SU-DHL-6 (cell line): ENCODE data around the gene S1PR1.

Experiments used
- H2AFZ ChIP-seq: fragments of 200-600 bp; sonication (generic); 2 replicates; pipeline ENCODE4 v1.6.1; 2014; ENCODE audit warnings: low read depth, mild to moderate bottlenecking, moderate library complexity, mixed read lengths, antibody characterized with exemption, low read length; ENCODE audit not compliant: severe bottlenecking
- H3F3A ChIP-seq: fragments of 200-600 bp; shearing (Covaris generic); 2 replicates; pipeline ENCODE4 v1.6.0; 2016; ENCODE audit warnings: antibody characterized with exemption, mild to moderate bottlenecking; ENCODE audit not compliant: insufficient read depth
- H3K27ac ChIP-seq: fragments of 200-600 bp; sonication (generic); 2 replicates; pipeline ENCODE4 v1.5.1; 2016; ENCODE audit warnings: low read depth, mild to moderate bottlenecking, low read length, moderate library complexity, mixed read lengths
- H3K27me3 ChIP-seq: fragments of 200-600 bp; sonication (generic), shearing (Covaris generic); 2 replicates; pipeline ENCODE4 v1.6.0; 2014; ENCODE audit warnings: mild to moderate bottlenecking, low read length
- H3K36me3 ChIP-seq: fragments of 200-600 bp; sonication (generic); 2 replicates; pipeline ENCODE4 v1.6.1; 2014; ENCODE audit warnings: mild to moderate bottlenecking, low read length, mixed read lengths
- H3K4me2 ChIP-seq: fragments of 300-600, 200-600 bp; shearing (Covaris generic), sonication (generic); 2 replicates; pipeline ENCODE4 v1.6.0; 2014; ENCODE audit warnings: low read length, low read depth, mild to moderate bottlenecking; ENCODE audit not compliant: poor library complexity, severe bottlenecking
- H3K4me3 ChIP-seq: fragments of 200-600 bp; sonication (generic); 2 replicates; pipeline ENCODE4 v1.5.1; 2014; ENCODE audit warnings: antibody characterized with exemption, low read length, mild to moderate bottlenecking, mixed read lengths; ENCODE audit not compliant: insufficient read depth, poor library complexity, severe bottlenecking
- H3K79me2 ChIP-seq: fragments of 200-600 bp; sonication (generic); 2 replicates; pipeline ENCODE4 v1.6.1; 2014; ENCODE audit warnings: mild to moderate bottlenecking, low read length, moderate library complexity; ENCODE audit not compliant: insufficient read depth
- H3K9ac ChIP-seq: fragments of 200-600 bp; sonication (generic); 2 replicates; pipeline ENCODE4 v1.7.0; 2014; ENCODE audit warnings: mild to moderate bottlenecking, low read length
- H3K9me2 ChIP-seq: fragments of 200-600 bp; sonication (generic); replicated peaks from 2 replicates; pipeline ENCODE4 v1.6.1; 2014; ENCODE audit warnings: low read length; ENCODE audit not compliant: insufficient read depth
- H3K9me3 ChIP-seq: fragments of 200-600 bp; sonication (generic); 2 replicates; pipeline ENCODE4 v1.6.1; 2014; ENCODE audit warnings: low read length, mixed read lengths; ENCODE audit not compliant: insufficient read depth
- H4K20me1 ChIP-seq: fragments of 200-600 bp; sonication (generic); 2 replicates; pipeline ENCODE4 v1.6.1; 2014; ENCODE audit warnings: low read depth, mild to moderate bottlenecking, antibody characterized with exemption, low read length, moderate library complexity, mixed read lengths
- CTCF ChIP-seq: fragments of 200-600 bp; sonication (generic); IDR thresholded peaks from one replicate; pipeline ENCODE4 v1.5.1; 2017; ENCODE audit warnings: antibody characterized with exemption, mild to moderate bottlenecking, low read length, moderate library complexity; ENCODE audit not compliant: insufficient read depth, poor library complexity, severe bottlenecking
- EZH2phosphoT487 ChIP-seq: fragments of 200-600 bp; sonication (generic), shearing (Covaris generic); conservative IDR thresholded peaks from 2 replicates; pipeline ENCODE4 v1.6.1; 2018; ENCODE audit warnings: mild to moderate bottlenecking, antibody characterized with exemption, low read length, moderate library complexity, mixed read lengths

Gene S1PR1

GRCh38 chr1:101282314-101283038, 45.7 kb downstream of the S1PR1 start:
- H3K4me2 ChIP-seq = no peak overlapping the region
- TF ChIP-seq CTCF = no peak
- H3K9me3 ChIP-seq = no peaks in the 10 kb centered on the region
- no peaks in the 10 kb centered on the region for H3K9me2 ChIP-seq
- H3K9ac ChIP-seq = no peak overlapping the region
- no peak overlapping the region for H3K4me3 ChIP-seq
- no peak overlapping the region for H2AFZ ChIP-seq
- no peaks in the 10 kb centered on the region for H3K36me3 ChIP-seq
- no peak overlapping the region for H3K27ac ChIP-seq
- H3K79me2 ChIP-seq = no peaks in the 10 kb centered on the region
- no peaks in the 10 kb centered on the region for H4K20me1 ChIP-seq
- no peaks in the 10 kb centered on the region for H3K27me3 ChIP-seq
- H3F3A ChIP-seq = no peaks in the 10 kb centered on the region

DNA sequence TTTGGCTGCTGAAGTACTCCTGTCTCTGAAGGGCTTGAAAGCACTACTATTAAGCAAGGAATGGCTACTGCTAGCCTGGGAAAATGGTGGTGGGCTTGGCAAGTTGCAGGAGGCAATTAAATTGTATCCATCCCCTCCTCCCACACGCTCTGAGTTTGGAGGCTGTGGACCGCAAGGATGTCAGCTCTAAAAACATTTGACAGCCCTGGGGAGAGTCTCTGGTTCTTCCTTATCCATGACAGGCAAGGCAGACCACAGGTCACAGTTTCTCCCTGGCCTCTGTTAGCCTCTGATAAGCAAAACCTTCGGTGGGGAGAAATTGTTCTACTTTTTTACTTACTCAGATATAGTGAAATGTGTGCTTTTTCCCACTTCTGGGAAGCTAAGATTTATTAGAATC, 46.6 kb downstream of the S1PR1 start:
- H3F3A ChIP-seq = no peaks in the 10 kb centered on the region
- no peak overlapping the region for H3K27ac ChIP-seq

DNA sequence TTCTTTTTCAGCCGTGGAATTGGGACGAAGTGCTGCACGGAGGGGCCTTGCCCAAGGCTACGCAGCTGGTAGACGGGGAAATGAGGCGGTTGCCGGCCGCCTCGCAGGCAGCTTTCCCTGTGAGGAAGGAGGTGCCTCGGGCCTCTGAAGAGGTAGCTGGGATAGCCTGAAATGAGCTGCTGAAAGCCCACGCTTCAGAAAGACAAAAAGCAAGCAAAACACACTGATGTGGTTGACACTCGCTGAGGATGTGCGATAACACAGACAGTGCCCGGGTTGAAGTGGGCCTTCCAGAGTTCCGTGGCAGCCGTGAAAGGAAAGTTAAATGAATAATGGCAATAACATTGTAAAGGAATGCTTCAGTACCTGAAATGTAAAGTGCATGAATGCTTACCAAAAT, 47.2 kb downstream of the S1PR1 start:
- H3K9me3 ChIP-seq = no peaks in the 10 kb centered on the region
- H3K9ac ChIP-seq = no peak overlapping the region
- H2AFZ ChIP-seq = no peak overlapping the region
- no peak overlapping the region for H3K4me2 ChIP-seq
- H3K9me2 ChIP-seq = no peaks in the 10 kb centered on the region
- H3K27me3 ChIP-seq = no peaks in the 10 kb centered on the region
- no peak overlapping the region for H3K27ac ChIP-seq
- no peaks in the 10 kb centered on the region for H4K20me1 ChIP-seq
- no peaks in the 10 kb centered on the region for H3K79me2 ChIP-seq
- no peak overlapping the region for H3K4me3 ChIP-seq
- H3F3A ChIP-seq = no peaks in the 10 kb centered on the region
- no peaks in the 10 kb centered on the region for H3K36me3 ChIP-seq
- no peak for TF ChIP-seq CTCF

More for the DNA sequence above, 46.6 kb downstream of the S1PR1 start:
- no peak overlapping the region for H3K4me2 ChIP-seq
- H3K36me3 ChIP-seq = no peaks in the 10 kb centered on the region
- no peak overlapping the region for H3K4me3 ChIP-seq
- no peak overlapping the region for H3K9ac ChIP-seq
- H3K27me3 ChIP-seq = no peaks in the 10 kb centered on the region
- no peak for TF ChIP-seq CTCF
- no peak for TF ChIP-seq EZH2phosphoT487
- H3K79me2 ChIP-seq = no peaks in the 10 kb centered on the region
- no peaks in the 10 kb centered on the region for H3K9me2 ChIP-seq
- H3K9me3 ChIP-seq = no peaks in the 10 kb centered on the region
- no peaks in the 10 kb centered on the region for H4K20me1 ChIP-seq
- H2AFZ ChIP-seq = no peak overlapping the region
